NOMO-1 (cell line): Measurements from ENCODE around the gene SCGB1C1.
"Not testable (repeated sequence)": the region's sequence is repeated elsewhere in the genome, so short reads cannot be mapped to it uniquely, and the experiment has no call there.

ENCODE experiments used
- DNase-seq, 2 experiments: peaks; one replicate each; lab custom pipeline; 2025; ENCODE audit not compliant: unreplicated experiment in 2 of 2; lab: John Stamatoyannopoulos, UW

SCGB1C1 gene

DNA sequence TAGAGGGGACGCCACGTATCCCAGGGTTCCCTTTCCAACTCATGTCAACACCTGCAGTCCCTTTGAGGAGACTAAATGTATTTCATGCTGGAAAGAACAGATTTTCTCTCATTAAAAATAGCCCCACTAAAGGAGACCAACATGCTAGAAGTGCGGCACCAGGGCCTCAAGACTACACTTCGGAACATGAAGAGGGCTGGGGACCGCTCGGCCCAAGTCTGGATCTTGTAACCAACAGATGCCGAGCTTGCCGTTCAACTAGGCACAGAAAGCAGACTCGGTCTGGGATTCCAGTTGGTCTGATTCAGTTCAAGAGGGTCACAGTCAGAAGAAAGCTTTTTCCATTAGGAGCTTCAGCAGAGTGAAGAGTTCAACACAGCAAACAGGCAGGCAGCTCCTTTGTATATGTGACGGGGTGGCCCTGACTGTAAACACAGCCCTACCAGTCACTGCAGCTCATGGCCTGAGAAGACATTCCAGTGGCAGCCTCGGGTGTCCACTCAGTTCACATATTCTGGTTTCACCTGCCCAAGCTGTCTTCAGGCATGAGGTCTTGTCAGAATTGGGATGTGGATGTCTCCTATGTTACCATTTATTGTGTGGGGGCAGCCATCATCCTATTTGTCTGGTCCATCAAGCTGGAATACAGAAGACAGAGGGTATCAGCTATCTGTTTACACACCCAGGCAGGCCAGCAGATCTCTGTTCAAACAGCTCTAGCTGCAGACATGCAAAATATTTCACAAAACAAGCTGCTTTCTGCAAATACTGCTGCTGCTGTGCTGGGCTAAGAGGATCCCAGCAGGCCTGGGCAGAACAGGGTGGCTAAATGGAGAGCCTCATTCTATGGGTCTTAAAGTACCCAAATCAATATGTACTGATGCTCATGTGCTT is 23.4 kb downstream of the SCGB1C1 start:
- DNase-seq = no peak

DNA sequence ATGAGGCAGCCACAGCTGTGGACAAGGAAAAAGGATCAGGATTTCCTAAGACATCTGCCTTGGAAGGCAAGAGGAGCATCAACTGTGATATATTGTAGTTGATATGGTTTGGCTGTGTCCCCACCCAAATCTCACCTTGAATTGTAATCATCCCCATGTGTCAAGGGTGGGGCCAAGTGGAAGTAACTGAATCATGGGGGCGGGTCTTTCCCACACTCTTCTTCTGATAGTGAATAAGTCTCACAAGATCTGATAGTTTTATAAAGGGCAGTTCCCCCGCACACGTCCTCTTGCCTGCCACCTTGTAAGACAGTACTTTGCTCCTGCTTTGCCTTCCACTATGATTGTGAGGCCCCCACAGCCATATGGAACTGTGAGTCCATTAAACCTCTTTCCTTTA is 24.8 kb downstream of the SCGB1C1 start:
- no peak for DNase-seq

DNA sequence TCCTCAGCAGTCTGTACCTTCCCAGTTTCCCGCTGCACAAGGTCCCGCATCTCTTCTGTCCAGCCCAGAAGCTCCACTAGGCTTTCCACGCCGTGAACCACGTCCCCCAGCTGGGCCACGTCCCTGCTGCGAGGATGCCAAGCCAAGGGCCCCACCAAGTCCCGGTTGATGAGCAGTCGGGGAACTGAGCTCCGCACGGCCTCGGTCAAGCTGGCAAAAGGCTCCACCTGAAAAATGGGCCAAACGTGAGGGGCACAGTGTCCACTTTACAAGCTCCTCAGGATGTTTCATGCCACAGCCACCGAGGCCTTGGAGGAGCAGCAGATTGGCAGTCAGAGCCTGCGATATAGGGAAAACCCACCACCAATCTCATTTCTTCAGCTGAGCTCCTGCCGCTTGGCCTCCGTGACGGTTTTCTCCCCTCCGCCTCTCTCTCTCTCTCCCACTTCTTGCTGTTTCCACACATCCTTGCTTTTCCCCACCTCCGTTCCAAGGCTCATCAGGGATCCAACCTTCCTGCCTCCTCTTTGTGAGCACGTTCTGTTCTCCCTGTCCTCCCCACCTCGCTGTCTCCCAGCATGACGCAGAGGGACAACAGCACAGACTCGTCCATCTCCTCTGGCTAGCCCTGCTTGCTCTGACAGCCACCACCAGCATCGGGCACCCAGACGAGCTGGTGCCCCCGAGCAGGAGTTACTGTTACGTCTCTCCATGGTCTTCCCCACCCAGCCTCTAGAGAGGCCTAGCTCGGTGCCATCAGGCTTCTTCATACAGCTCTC is 26.1 kb downstream of the SCGB1C1 start:
- DNase-seq = no peak

DNA sequence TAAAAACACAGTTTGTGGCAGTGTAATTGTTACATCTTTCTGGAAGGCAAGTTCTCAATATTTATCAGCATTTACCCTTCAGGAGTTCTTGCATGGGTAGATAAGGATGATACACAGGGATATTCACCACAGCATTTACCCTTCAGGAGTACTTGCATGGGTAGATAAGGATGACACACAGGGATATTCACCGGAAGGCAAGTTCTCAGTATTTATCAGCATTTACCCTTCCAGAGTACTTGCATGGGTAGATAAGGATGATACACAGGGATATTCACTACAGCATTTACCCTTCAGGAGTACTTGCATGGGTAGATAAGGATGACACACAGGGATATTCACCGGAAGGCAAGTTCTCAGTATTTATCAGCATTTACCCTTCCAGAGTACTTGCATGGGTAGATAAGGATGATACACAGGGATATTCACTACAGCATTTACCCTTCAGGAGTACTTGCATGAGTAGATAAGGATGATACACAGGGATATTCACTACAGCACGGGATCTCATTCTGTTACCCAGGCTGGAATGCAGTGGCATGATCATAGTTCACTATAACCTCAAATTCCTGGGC is 27.9 kb downstream of the SCGB1C1 start:
- not testable (repeated sequence) for DNase-seq

DNA sequence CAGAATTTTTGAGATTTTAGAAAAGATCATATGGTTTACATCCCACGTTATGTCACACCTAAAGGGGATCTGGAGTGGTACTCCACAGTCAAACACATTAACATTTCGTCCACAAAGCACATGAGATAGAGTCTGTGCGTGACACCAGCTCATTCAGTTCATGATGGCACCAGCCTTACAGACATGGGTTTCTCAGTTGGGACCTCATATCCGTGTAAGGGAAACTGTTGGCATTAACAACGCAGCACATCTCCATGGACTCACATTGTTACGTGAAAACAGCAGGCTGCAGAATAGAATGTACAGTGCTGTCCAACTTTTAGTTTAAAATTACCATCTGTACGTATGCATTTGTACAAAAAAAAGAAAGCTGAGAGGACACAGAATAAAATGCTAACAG is 28.7 kb downstream of the SCGB1C1 start:
- no peak for DNase-seq

DNA sequence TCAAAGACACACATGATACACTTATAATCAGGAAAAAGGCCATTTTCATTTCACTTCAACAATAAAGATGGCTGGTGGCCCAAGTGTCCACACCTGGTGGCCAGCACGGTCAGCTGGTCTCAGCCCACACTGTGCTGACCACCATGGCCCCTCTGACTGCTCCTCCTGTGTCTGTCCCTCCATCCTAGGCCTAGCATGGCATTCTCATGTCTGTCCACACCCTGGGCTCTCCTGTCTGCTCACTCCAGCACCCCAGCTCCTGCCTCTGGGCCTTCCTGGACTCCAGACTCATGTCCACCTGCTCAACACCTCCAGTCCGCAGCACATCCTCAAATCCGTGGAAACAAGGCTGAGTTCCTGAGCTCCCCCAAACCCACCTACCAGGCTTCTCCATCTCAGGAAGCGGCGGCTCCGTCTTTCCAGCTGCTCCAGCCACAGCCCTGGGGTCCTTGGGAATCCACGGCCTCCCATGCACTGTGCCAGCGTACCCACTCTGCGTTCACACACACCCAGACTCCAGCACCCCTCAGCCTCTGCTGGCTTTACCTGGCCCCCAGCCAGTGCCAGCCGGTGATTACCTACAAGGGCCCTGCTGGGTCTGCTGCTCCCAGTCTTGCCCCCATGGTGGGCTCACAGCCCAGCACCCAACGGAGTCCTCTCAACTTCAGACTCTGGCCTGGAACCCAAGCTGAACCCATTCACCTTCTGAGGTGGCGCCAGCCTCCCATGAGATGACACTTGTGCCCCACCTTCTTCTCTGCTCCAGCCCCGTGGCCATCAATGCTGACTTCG is 29.3 kb downstream of the SCGB1C1 start:
- DNase-seq = no peak

DNA sequence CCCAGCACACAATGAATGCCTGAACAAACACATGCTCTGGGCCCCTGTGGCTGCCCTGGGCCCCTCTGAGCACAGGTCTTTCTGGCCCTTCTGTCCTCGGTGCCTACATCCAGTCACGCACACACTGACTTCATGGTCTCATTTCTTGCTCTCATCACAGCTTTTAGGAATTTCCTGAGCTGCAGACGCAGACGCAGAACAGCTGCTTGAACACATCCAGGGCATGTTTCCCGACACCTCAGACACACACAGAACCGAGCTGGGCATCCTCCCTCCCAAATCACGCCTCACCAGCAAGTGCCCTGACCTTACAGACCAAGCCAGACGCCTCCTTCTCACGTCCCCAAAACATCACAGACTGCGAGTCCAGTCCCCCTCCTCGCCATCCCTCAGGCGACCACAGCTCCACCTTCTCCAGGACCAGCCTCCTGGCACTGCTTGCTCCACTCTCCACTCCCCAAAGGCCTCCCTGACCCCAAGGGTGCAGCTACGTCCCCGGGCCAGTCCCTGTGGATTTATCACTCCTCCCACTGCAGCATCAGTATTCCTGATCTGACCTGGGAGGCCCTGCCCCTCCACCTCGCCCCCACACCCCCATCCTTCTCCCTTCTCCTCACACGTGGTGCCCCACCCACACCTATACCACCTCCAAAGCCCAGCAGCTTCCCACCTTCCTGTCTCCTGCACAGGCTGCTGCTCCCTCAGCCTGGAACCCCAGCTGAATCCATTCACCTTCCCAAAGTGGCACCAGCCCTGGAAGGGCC is 30.3 kb downstream of the SCGB1C1 start:
- DNase-seq = no peak

DNA sequence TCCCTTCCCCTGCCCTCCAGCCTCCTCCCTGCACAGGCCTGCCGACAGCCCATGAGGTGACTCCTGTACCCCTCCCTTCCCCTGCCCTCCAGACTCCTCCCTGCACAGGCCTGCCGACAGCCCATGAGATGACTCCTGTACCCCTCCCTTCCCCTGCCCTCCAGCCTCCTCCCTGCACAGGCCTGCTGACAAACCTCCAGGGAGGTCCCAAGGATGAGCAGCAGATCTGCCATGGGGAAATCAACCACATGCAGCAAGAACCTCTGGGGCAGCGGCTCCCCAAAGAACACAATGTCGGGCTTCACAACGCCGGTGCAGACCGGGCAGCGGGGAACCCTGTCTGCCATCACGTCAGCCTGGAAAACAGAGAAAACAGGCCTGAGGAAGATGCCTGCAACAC is 31.0 kb downstream of the SCGB1C1 start:
- DNase-seq = no peak

DNA sequence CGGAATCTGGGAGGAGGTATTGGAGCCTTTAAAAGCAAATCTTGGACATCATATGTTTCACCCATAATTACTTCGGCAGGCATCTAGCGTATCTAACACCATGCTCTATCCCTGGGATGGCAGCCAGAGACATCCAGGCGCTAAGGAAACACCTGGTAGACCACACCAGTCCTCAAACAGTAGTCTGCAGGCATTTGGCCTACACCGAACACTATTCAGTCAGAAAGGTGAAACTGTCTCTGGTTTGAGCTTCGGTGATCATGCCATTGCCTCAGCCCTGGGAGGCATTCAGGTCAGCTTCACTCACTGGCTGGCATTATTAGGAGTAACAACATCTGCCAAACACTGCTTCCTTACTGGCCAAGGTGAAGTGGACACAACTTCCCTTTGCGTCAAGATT is 31.5 kb downstream of the SCGB1C1 start:
- DNase-seq = no peak

DNA sequence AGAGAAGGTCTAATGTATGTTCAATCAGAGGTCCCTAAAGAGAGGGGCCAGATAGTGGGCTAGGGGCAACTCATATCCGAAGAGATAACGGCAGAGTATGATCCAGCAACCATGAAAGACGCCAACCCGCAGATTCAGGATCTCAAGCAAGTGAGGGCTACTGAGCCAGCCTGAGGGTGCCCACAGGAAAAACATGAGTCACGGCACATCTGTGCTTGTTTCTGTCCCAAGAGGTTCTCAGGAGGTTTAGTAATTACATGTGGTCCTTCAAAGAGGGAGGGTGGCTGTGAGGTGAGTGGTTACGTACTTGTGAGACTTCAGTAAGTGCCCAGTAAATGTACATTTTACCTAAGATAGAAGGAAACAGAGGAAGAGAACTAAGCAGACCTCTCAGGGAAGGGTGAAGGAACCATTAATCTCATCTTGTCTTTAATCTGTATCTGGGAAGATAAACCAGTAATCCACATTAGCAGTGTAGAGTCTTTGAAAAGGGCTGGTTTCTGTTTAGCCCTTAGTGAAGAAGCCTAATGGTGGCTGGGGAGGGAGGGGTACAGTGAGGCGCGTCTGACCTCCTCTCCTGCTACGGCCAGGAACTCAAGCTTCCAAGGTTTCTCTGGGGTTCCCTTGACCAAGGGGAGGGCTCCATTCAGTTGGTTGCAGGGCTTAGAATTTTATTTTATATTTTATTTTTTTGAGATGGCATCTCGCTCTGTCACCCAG is 33.0 kb downstream of the SCGB1C1 start:
- no peak for DNase-seq

DNA sequence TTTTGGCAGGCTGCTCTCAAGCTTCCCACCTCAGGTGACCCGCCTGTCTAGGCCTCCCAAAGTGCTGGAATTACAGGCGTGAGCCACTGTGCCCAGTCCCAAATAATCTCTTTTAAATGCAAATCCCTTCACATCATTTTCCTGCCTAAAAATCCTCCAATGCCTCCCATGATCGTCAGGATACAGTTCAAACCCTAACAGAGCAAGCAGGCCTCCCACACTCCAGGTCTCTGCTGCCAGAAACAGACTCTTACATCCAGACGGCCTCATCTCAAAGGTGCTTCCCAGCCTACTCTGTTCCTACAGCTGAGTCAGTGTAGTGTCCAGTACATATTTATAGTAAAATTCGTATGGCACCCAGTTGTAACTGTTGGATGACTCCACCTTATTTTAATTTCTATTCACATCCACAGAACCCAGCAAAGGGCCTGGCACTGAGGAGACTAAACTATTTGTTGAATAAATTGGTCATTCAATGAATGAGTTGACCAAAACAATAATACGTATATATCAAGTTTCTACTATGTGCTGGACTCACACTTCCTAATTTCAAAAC is 35.0 kb downstream of the SCGB1C1 start:
- no peak for DNase-seq

DNA sequence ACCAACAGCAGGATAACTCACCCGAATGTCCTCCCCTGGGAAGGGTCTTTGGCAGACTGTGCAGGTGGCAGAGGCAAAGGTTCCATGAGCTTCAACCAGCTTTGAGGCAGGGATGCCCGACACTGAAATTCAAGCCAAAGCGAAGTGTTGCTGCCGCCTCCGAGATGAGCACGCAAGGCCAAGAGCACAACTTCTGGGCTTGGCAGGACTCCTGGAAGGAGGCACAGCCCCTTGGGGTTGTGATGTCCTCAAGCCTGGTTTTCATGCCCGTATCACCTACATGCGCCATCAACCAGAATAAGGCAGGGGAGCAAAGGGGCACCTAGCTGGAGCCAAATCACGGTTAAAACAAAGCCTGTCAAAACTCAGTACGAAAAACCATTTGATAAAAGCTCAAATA is 37.6 kb downstream of the SCGB1C1 start:
- no peak for DNase-seq

DNA sequence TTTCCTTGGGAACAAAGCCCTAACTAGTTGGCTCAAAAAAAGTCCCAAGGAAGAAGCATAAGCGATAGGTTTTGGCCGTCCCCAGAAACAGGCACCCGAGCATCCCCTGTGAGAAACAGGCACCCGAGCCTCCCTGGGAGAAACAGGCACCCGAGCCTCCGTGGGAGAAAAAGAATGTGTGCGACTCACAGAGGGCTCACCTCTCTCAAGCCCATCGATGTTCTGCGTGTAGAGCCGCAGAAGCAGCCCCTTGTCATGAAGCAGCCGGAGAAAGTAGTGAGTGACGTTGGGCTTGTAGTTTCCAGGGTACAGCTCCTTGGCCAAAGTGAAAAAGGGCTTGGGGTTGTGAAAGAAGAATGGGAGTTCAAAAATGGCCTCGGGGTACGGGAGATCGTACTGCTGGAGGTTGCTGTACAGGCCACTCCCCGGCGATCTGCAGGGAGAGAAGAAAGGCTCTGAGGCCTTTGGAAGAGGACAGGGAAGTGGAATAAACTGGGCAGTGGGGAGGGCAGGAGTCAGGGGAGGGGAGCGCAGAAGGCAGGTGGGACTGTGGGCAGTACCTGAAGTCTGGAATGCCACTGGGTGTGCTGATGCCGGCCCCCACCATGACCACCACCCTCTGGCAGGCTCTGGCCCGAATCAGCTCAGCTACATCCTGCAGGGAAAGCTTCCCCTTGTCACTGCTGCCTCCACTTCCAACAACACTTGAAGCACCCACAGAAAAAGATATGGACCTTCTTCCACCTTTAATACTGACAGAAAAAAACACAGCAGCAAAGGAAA is 40.1 kb downstream of the SCGB1C1 start:
- no peak for DNase-seq

DNA sequence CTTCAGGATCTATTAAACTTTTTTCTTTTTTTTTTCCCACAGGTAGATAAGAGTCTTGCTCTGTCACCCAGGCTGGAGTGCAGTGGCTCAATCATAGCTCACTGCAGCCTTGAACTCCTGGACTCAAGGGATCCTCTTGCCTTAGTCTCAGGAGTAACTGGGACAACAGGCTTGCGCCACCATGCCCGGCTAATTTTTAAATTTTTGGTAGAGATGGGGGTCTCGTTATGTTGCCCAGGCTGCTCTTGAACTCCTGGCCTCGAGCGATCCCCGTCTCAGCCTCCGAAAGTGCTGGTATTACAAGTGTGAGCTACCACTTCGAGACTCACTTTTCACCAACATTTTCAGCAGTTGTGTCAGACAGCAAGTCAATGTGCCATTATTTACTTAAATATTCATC is 42.3 kb downstream of the SCGB1C1 start:
- no peak for DNase-seq

DNA sequence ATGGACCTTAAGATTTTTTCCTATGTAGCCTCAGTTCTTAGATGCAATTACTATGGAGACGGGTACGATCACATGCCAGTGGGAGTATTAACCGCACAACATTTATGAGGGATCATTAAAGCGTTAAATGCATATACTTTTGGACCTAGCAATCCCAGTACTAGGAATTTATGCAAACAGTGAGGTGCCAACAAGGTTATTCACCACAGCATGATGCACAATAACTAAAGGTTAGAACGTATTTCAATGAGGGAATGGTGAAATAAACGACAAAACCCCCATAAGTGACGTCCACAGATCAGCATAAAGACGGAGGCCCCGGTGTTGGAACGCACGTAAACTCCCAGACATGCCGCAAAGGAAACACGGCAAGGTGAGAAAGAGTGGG is 42.7 kb downstream of the SCGB1C1 start:
- DNase-seq = no peak

DNA sequence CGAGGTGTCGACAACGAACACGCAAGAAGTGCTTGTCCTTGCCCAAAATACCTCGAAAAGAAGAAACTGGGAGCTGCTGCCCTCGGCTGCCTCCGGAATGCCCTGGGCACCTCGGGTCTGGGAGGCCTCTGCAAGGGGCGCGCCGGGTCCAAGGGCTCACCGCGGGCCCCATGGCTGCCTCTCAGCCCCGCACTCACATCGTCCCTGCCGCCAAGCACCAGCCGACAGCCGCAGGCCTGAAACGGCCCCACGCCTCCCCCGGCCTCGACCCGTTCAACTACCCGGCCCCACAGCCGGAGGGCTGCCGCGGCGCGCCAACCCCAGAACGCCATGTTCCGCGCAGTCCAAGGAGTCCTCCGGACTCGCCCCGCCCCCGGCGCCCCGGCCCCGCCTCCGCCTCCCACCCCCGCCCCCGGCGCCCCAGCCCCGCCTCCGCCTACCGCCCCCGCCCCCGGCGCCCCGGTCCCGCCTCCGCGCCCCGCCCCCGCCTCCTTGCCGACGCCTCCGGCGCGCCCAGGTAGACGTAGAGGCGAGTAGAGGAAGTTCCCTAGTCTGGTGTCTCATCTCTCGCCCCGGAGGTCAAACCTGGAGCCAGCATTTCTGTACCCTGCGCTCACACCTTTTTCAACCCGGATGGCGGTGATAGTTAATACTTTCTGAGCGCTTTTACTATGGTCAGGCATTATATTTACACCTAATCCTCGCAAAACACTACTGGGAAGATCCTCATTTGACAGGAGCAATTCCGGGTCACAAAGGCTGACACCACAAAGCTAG is 43.3 kb downstream of the SCGB1C1 start, which contains the start of gene SIRT3:
SIRT3 (minus strand) TSS at position 346 of the 777 bp plus-strand sequence; CDS start at position 332, 14 bp downstream.
- peak; percentile 82 to 84 for DNase-seq
